HCT116 (cell line): Measurements from ENCODE around the gene LGI1. TPM values are rescaled to one million over a fixed set of nuclear protein-coding genes. Genes with fewer than 3 reads are reported as not detected.

ENCODE experiments used
- ATAC-seq: fragments of 200-7000 bp; cut with Tn5 transposase; 2 replicates; pipeline ENCODE4 v1.9.1; 2020; ENCODE audit warnings: mild to moderate bottlenecking, moderate library complexity
- BruUV-seq: library from RNA; stranded (reverse); fragments of 400-500 nt; replicated peaks from 2 replicates; lab custom pipeline; 2021; lab: Mats Ljungman, UMichigan
- CTCF ChIA-PET: fragments of 300-600 bp; sonication (Branson Sonifier 250); formaldehyde crosslinking; loops from one replicate; lab custom pipeline; 2021; ENCODE audit warnings: antibody characterized with exemption; lab: Charles Lee
- POLR2A ChIA-PET: fragments of 300-600, 350-600 bp; sonication (Branson Sonifier 250); formaldehyde crosslinking; loops from one replicate; lab custom pipeline; 2021; ENCODE audit warnings: antibody characterized with exemption; lab: Charles Lee
- RAD21 ChIA-PET, 2 experiments: fragments of 300-600 bp; sonication (Branson Sonifier 250); formaldehyde crosslinking; loops; one replicate each; lab custom pipeline; 2023; ENCODE audit warnings: low total read pairs in 2 of 2; ENCODE audit not compliant: uncharacterized antibody in 2 of 2, unreplicated experiment in 2 of 2, low non-redundant PET in 1 of 2; lab: Charles Lee
- DNase-seq: peaks from one replicate; pipeline ENCODE4 v3.0.0-alpha.2; 2010; ENCODE audit warnings: low read depth, low spot score
- H2AFZ ChIP-seq: fragments of 200-600 bp; shearing (Covaris generic), sonication (generic); 2 replicates; pipeline ENCODE4 v1.6.1; 2017; ENCODE audit warnings: low read depth, mixed run types, mixed read lengths, antibody characterized with exemption, low read length; ENCODE audit not compliant: poor library complexity, severe bottlenecking
- H3K27ac ChIP-seq: 2 replicates; pipeline ENCODE4 v1.5.1; 2012; ENCODE audit warnings: low read depth, low read length
- H3K27me3 ChIP-seq: fragments of 200-600 bp; sonication (generic); 2 replicates; pipeline ENCODE4 v1.6.1; 2016; ENCODE audit warnings: mixed run types, low read length, mixed read lengths; ENCODE audit not compliant: insufficient read depth
- H3K36me3 ChIP-seq, 2 experiments: fragments of 200-500 bp in 1 of 2; fragments of 200-600 bp in 1 of 2; sonication (Bioruptor generic) in 1 of 2; sonication (generic) in 1 of 2; 2 replicates each; pipeline versions ENCODE4 v1.5.1 to v1.6.1; 2014 to 2016; ENCODE audit warnings: low read length in 2 of 2, inconsistent platforms in 1 of 2, mixed read lengths in 1 of 2, mixed run types in 1 of 2; ENCODE audit not compliant: insufficient read depth in 2 of 2, control insufficient read depth in 1 of 2
- H3K4me1 ChIP-seq, 2 experiments: fragments of 200-600 bp in 1 of 2; sonication (generic) in 1 of 2; 2 replicates each; pipeline versions ENCODE4 v1.5.1 to v1.6.1; 2012 to 2017; ENCODE audit warnings: low read length in 2 of 2, inconsistent platforms in 1 of 2, mild to moderate bottlenecking in 1 of 2, mixed read lengths in 1 of 2, mixed run types in 1 of 2, moderate library complexity in 1 of 2; ENCODE audit not compliant: insufficient read depth in 2 of 2, control insufficient read depth in 1 of 2
- H3K4me2 ChIP-seq: fragments of 200-600 bp; sonication (generic); 2 replicates; pipeline ENCODE4 v1.6.1; 2017; ENCODE audit warnings: mixed run types, low read length, mixed read lengths
- H3K4me3 ChIP-seq, 2 experiments: fragments of 200-600 bp in 1 of 2; sonication (generic) in 1 of 2; replicated peaks in 1 of 2; 2 replicates each; pipeline ENCODE4 v1.5.1; 2011 to 2016; ENCODE audit warnings: low read length in 2 of 2, control low read depth in 1 of 2, low read depth in 1 of 2, mild to moderate bottlenecking in 1 of 2, mixed read lengths in 1 of 2, mixed run types in 1 of 2
- H3K79me2 ChIP-seq: fragments of 200-600 bp; sonication (generic); 2 replicates; pipeline ENCODE4 v1.6.1; 2017; ENCODE audit warnings: mild to moderate bottlenecking, mixed run types, low read length, moderate library complexity, mixed read lengths; ENCODE audit not compliant: insufficient read depth
- H3K9ac ChIP-seq: fragments of 200-600 bp; sonication (generic); 2 replicates; pipeline ENCODE4 v1.6.1; 2016; ENCODE audit warnings: low read length, mixed read lengths
- H3K9me2 ChIP-seq: fragments of 200-600 bp; sonication (generic), shearing (Covaris generic); 2 replicates; pipeline ENCODE4 v1.6.1; 2017; ENCODE audit warnings: mixed run types, mild to moderate bottlenecking, moderate library complexity; ENCODE audit not compliant: insufficient read depth
- H3K9me3 ChIP-seq, 2 experiments: fragments of 200-500 bp in 1 of 2; fragments of 200-600 bp in 1 of 2; sonication (Bioruptor generic) in 1 of 2; sonication (generic) in 1 of 2; 2 replicates each; pipeline ENCODE4 v1.6.1; 2014 to 2017; ENCODE audit warnings: low read length in 2 of 2, mixed read lengths in 2 of 2, inconsistent platforms in 1 of 2, low read depth in 1 of 2, mild to moderate bottlenecking in 1 of 2, mixed run types in 1 of 2, moderate library complexity in 1 of 2; ENCODE audit not compliant: control insufficient read depth in 1 of 2, insufficient read depth in 1 of 2
- H4K20me1 ChIP-seq: fragments of 200-600 bp; sonication (generic), shearing (Covaris generic); 2 replicates; pipeline ENCODE4 v1.6.1; 2017; ENCODE audit warnings: mixed run types, mild to moderate bottlenecking, moderate library complexity; ENCODE audit not compliant: insufficient read depth
- CBX3 ChIP-seq: IDR thresholded peaks from 2 replicates; pipeline ENCODE4 v1.6.1; 2012; ENCODE audit warnings: low read depth
- CEBPB ChIP-seq: IDR thresholded peaks from 2 replicates; pipeline ENCODE4 v1.6.1; 2012; ENCODE audit warnings: low read depth
- MAX ChIP-seq: IDR thresholded peaks from 2 replicates; pipeline ENCODE4 v1.6.1; 2012
- POLR2A ChIP-seq: IDR thresholded peaks from 2 replicates; pipeline ENCODE4 v1.7.0; 2011; ENCODE audit warnings: borderline replicate concordance; ENCODE audit not compliant: insufficient read depth, insufficient read length; ENCODE audit errors: extremely low read depth
- REST ChIP-seq: IDR thresholded peaks from 2 replicates; pipeline ENCODE4 v1.6.1; 2012; ENCODE audit warnings: low read depth
- SRF ChIP-seq: IDR thresholded peaks from 2 replicates; pipeline ENCODE4 v1.6.1; 2012; ENCODE audit warnings: low read depth
- TCF7L2 ChIP-seq: IDR thresholded peaks from 2 replicates; pipeline ENCODE4 v1.7.0; 2011; ENCODE audit warnings: borderline replicate concordance, inconsistent platforms; ENCODE audit not compliant: insufficient read depth, insufficient read length; ENCODE audit errors: extremely low read depth
- ZFX ChIP-seq: fragments of 450-650 bp; IDR thresholded peaks from 2 replicates; pipeline ENCODE4 v1.6.1; 2017
- ZNF274 ChIP-seq: fragments of 200-500 bp; sonication (Bioruptor generic); IDR thresholded peaks from 2 replicates; pipeline ENCODE4 v1.6.1; 2014; ENCODE audit warnings: mild to moderate bottlenecking, low read depth, low read length, inconsistent platforms
- intact Hi-C: fragments of 100-400 bp; cut with micrococcal nuclease; formaldehyde crosslinking; loops from 2 replicates; pipeline ENCODE4 v1.10.0; 2022
- total RNA-seq: library from RNA; stranded (reverse); gene quantifications from one replicate; pipeline ENCODE4 v1.2.1, GENCODE V29; 2021; ENCODE audit not compliant: unreplicated experiment

The LGI1 gene
- total RNA-seq, 1 experiment from 2014 or later = not detected

GRCh38 chr10:93749218-93749799 is 8.4 kb upstream of the LGI1 start:
- no peak for DNase-seq
- H3K27me3 ChIP-seq = no peaks in the 10 kb centered on the region
- no peaks in the 10 kb centered on the region for H4K20me1 ChIP-seq
- POLR2A ChIA-PET = no interaction called here
- H3K4me1 ChIP-seq = peaks cover 0 to 33% of the 10 kb centered on the region in 2 experiments; a peak in 2 of 4 replicates
- no peak overlapping the region for H2AFZ ChIP-seq
- H3K27ac ChIP-seq = no peak overlapping the region
- intact Hi-C loops = no loop called here
- 0 out of 2 replicates have a peak, but pooled peaks have one; percentile 33 for TF ChIP-seq CBX3
- no peak for TF ChIP-seq TCF7L2
- TF ChIP-seq, all 23 proteins: peak for 1
- H3K36me3 ChIP-seq = no peaks in the 10 kb centered on the region
- no peaks in the 10 kb centered on the region for H3K79me2 ChIP-seq
- CTCF ChIA-PET = interaction anchor here (1.4 to 1.5 kb wide), 2 partner anchors 8 to 66 kb away, joined by 3 to 4 read pairs; partner anchors contain the start of gene LGI1
- H3K4me3 ChIP-seq = no peak overlapping the region
- H3K4me2 ChIP-seq = no peak overlapping the region
- no peak for ATAC-seq
- BruUV-seq = no TSS peak
- H3K9ac ChIP-seq = no peak overlapping the region
- RAD21 ChIA-PET = no interaction called here
- no peaks in the 10 kb centered on the region for H3K9me3 ChIP-seq
- no peaks in the 10 kb centered on the region for H3K9me2 ChIP-seq

DNA sequence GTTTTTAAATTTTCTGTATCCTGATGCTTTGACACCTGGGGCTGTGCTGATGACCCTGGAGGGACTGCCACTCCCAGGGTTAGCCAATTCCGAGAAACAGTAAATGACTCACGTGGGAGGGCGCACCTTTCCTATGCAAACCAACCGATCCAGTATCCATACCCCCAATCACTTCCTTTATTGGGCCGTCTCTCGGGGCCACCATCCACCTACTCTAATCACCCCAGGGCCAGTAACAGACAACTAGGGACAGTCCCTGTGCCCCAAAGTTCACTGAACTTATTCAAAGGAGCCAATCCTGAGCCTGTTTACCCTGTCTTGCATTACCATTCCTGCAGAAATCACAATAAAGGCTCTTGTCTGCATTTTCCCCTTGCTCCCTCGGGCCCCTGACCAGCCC is 6.6 kb upstream of the LGI1 start:
- no peak overlapping the region for H2AFZ ChIP-seq
- H3K9ac ChIP-seq = no peak overlapping the region
- no peaks in the 10 kb centered on the region for H3K36me3 ChIP-seq
- no peak overlapping the region for H3K4me2 ChIP-seq
- H3K9me2 ChIP-seq = no peaks in the 10 kb centered on the region
- no peaks in the 10 kb centered on the region for H4K20me1 ChIP-seq
- no peak overlapping the region for H3K27ac ChIP-seq
- H3K27me3 ChIP-seq = no peaks in the 10 kb centered on the region
- BruUV-seq = no TSS peak
- ChIA-PET POLR2A (no interaction called here), RAD21 (no interaction called here), CTCF (interaction anchor here (1.1 kb wide), 1 partner anchor 65 kb away, joined by 4 read pairs; no protein-coding TSS in a partner anchor)
- intact Hi-C loops = no loop called here
- no peak for ATAC-seq
- DNase-seq = no peak
- TF ChIP-seq ZNF274 (no peak), POLR2A (no peak), CEBPB (no peak), SRF (no peak), TCF7L2 (no peak), REST (no peak), ZFX (no peak), MAX (no peak)
- no peaks in the 10 kb centered on the region for H3K9me3 ChIP-seq
- no peaks in the 10 kb centered on the region for H3K79me2 ChIP-seq
- H3K4me1 ChIP-seq = peaks cover 0 to 31% of the 10 kb centered on the region in 2 experiments; a peak in 2 of 4 replicates
- H3K4me3 ChIP-seq = no peak overlapping the region
